Measurements from ENCODE around the gene LAYN.
A peak's percentile ranks its signal among the peaks of the same experiment; 100 is the strongest.

Gene LAYN

GRCh38 chr11:111589114-111589513, 48.6 kb downstream of the LAYN start:
- TF ChIP-seq CTCF (conservative IDR thresholded peaks at IDR 0.05; ENCODE audit: low read length) = no peak
- H3K4me3 ChIP-seq (ENCODE audit: low read length) = no peak overlapping the region
- DNase-seq (ENCODE audit: low read depth) = no peak

GRCh38 chr11:111589886-111590499, 49.5 kb downstream of the LAYN start:
- DNase-seq (ENCODE audit: low read depth) = no peak
- no peak overlapping the region for H3K4me3 ChIP-seq (ENCODE audit: low read length)
- TF ChIP-seq CTCF (conservative IDR thresholded peaks at IDR 0.05; ENCODE audit: low read length) = no peak

GRCh38 chr11:111591187-111591960, 50.9 kb downstream of the LAYN start:
- DNase-seq (ENCODE audit: low read depth) = no peak
- H3K4me3 ChIP-seq (ENCODE audit: low read length) = no peak overlapping the region
- TF ChIP-seq CTCF (conservative IDR thresholded peaks at IDR 0.05; ENCODE audit: low read length) = no peak

- no peak overlapping the region for H3K4me3 ChIP-seq (ENCODE audit: low read length)
- DNase-seq (ENCODE audit: low read depth) = no peak
- TF ChIP-seq CTCF (conservative IDR thresholded peaks at IDR 0.05; ENCODE audit: low read length) = no peak
These were observed 52.0 kb downstream of the LAYN start for GRCh38 chr11:111592491-111592890.

- no peak for DNase-seq (ENCODE audit: low read depth)
- H3K4me3 ChIP-seq (ENCODE audit: low read length) = no peak overlapping the region
- no peak for TF ChIP-seq CTCF (conservative IDR thresholded peaks at IDR 0.05; ENCODE audit: low read length)
These were observed 55.8 kb downstream of the LAYN start for GRCh38 chr11:111596319-111596718.

GRCh38 chr11:111598148-111598547, 57.6 kb downstream of the LAYN start:
- H3K4me3 ChIP-seq (ENCODE audit: low read length) = no peak overlapping the region
- DNase-seq (ENCODE audit: low read depth) = no peak
- no peak for TF ChIP-seq CTCF (conservative IDR thresholded peaks at IDR 0.05; ENCODE audit: low read length)

GRCh38 chr11:111598559-111598958, 58.0 kb downstream of the LAYN start:
- DNase-seq (ENCODE audit: low read depth) = peak; percentile 77
- TF ChIP-seq CTCF (conservative IDR thresholded peaks at IDR 0.05; ENCODE audit: low read length) = 0 out of 2 replicates have a peak, but pooled peaks have one; percentile 2
- no peak overlapping the region for H3K4me3 ChIP-seq (ENCODE audit: low read length)
